H9 (cell line): ENCODE measurements around the gene STRIT1. TPM values are rescaled to one million over a fixed set of nuclear protein-coding genes. Genes with fewer than 3 reads are reported as not detected.

Source experiments
- DNase-seq: peaks from one replicate; pipeline ENCODE4 v3.0.0-alpha.2; 2017
- H2AFZ ChIP-seq: one replicate; pipeline ENCODE4 v1.6.1; 2013; ENCODE audit warnings: mild to moderate bottlenecking, low read length, control low read depth, moderate library complexity
- H2AK5ac ChIP-seq: 2 replicates; pipeline ENCODE4 v1.6.1; 2013; ENCODE audit warnings: low read length, control low read depth, mixed read lengths; ENCODE audit not compliant: insufficient read length
- H2BK120ac ChIP-seq: one replicate; pipeline ENCODE4 v1.6.1; 2013; ENCODE audit warnings: low read depth, mild to moderate bottlenecking, low read length, control low read depth, inconsistent platforms; ENCODE audit not compliant: poor library complexity, severe bottlenecking
- H2BK12ac ChIP-seq: 2 replicates; pipeline ENCODE4 v1.6.1; 2013; ENCODE audit warnings: low read length, control low read depth, mixed read lengths, low read depth; ENCODE audit not compliant: insufficient read length
- H2BK15ac ChIP-seq: 2 replicates; pipeline ENCODE4 v1.6.1; 2013; ENCODE audit warnings: low read depth, low read length, control low read depth
- H2BK20ac ChIP-seq: one replicate; pipeline ENCODE4 v1.6.1; 2013; ENCODE audit warnings: low read depth, mild to moderate bottlenecking, low read length, control low read depth, inconsistent platforms; ENCODE audit not compliant: poor library complexity, severe bottlenecking
- H2BK5ac ChIP-seq: 2 replicates; pipeline ENCODE4 v1.6.1; 2013; ENCODE audit warnings: low read length, control low read depth, mixed read lengths; ENCODE audit not compliant: insufficient read length
- H3K14ac ChIP-seq: 2 replicates; pipeline ENCODE4 v1.6.1; 2013; ENCODE audit warnings: low read length, control low read depth; ENCODE audit not compliant: insufficient read depth
- H3K18ac ChIP-seq: 2 replicates; pipeline ENCODE4 v1.6.1; 2013; ENCODE audit warnings: low read depth, mild to moderate bottlenecking, mixed read lengths, low read length, control low read depth; ENCODE audit not compliant: insufficient read length
- H3K23ac ChIP-seq: 2 replicates; pipeline ENCODE4 v1.6.1; 2013; ENCODE audit warnings: low read length, control low read depth, mixed read lengths, low read depth; ENCODE audit not compliant: insufficient read length
- H3K23me2 ChIP-seq: 2 replicates; pipeline ENCODE4 v1.6.1; 2013; ENCODE audit warnings: low read depth, mild to moderate bottlenecking, mixed read lengths, low read length, control low read depth; ENCODE audit not compliant: insufficient read length, poor library complexity, severe bottlenecking
- H3K27ac ChIP-seq: 2 replicates; pipeline ENCODE4 v1.5.1; 2013; ENCODE audit warnings: low read length, control low read depth, mixed read lengths, low read depth; ENCODE audit not compliant: insufficient read length
- H3K27me3 ChIP-seq: 2 replicates; pipeline ENCODE4 v1.6.1; 2013; ENCODE audit warnings: low read length, control low read depth, inconsistent platforms; ENCODE audit not compliant: insufficient read depth
- H3K4ac ChIP-seq: 2 replicates; pipeline ENCODE4 v1.6.1; 2013; ENCODE audit warnings: low read depth, mild to moderate bottlenecking, control low read depth, inconsistent platforms, low read length, moderate library complexity
- H3K4me1 ChIP-seq: 2 replicates; pipeline ENCODE4 v1.6.1; 2013; ENCODE audit warnings: low read length, control low read depth, inconsistent platforms; ENCODE audit not compliant: insufficient read depth
- H3K4me2 ChIP-seq: 2 replicates; pipeline ENCODE4 v1.6.1; 2013; ENCODE audit warnings: low read length, control low read depth, mixed read lengths; ENCODE audit not compliant: insufficient read length, insufficient read depth
- H3K56ac ChIP-seq: 2 replicates; pipeline ENCODE4 v1.6.1; 2013; ENCODE audit warnings: low read depth, mild to moderate bottlenecking, mixed read lengths, low read length, control low read depth; ENCODE audit not compliant: insufficient read length
- H3K79me1 ChIP-seq: 2 replicates; pipeline ENCODE4 v1.6.1; 2013; ENCODE audit warnings: low read depth, mild to moderate bottlenecking, moderate library complexity, low read length, control low read depth, inconsistent platforms; ENCODE audit not compliant: insufficient read depth, poor library complexity, severe bottlenecking
- H3K79me2 ChIP-seq: 2 replicates; pipeline ENCODE4 v1.6.1; 2013; ENCODE audit warnings: low read length, control low read depth, inconsistent platforms; ENCODE audit not compliant: insufficient read depth
- H3K9ac ChIP-seq: 2 replicates; pipeline ENCODE4 v1.6.1; 2013; ENCODE audit warnings: low read length, control low read depth, mixed read lengths; ENCODE audit not compliant: insufficient read length; ENCODE audit errors: extremely low read depth
- H3K9me3 ChIP-seq: one replicate; pipeline ENCODE4 v1.6.1; 2013; ENCODE audit warnings: low read depth, low read length, inconsistent platforms; ENCODE audit not compliant: control insufficient read depth
- H3T11ph ChIP-seq: one replicate; pipeline ENCODE4 v1.6.1; 2013; ENCODE audit warnings: mild to moderate bottlenecking, low read length, control low read depth, inconsistent platforms
- H4K20me1 ChIP-seq: one replicate; pipeline ENCODE4 v1.6.1; 2013; ENCODE audit not compliant: control insufficient read depth, insufficient read length, insufficient read depth
- H4K5ac ChIP-seq: 2 replicates; pipeline ENCODE4 v1.6.1; 2013; ENCODE audit warnings: low read depth, mild to moderate bottlenecking, mixed read lengths, low read length, control low read depth; ENCODE audit not compliant: insufficient read length
- H4K8ac ChIP-seq: replicated peaks from 2 replicates; pipeline ENCODE4 v1.6.1; 2013; ENCODE audit warnings: low read length, control low read depth, mixed read lengths, low read depth; ENCODE audit not compliant: insufficient read length
- H4K91ac ChIP-seq: 2 replicates; pipeline ENCODE4 v1.6.1; 2013; ENCODE audit warnings: low read depth, mild to moderate bottlenecking, moderate library complexity, mixed read lengths, low read length, control low read depth; ENCODE audit not compliant: insufficient read length
- H3K27ac Mint-ChIP-seq, 3 experiments: 2 replicates in 2 of 3; 3 replicates in 1 of 3; pipeline ENCODE4 v1.8.0; 2020 to 2021; ENCODE audit warnings: mixed read lengths in 3 of 3, mild to moderate bottlenecking in 1 of 3, moderate library complexity in 1 of 3
- H3K27me3 Mint-ChIP-seq: 2 replicates; pipeline ENCODE4 v1.8.0; 2021; ENCODE audit warnings: low read depth, mild to moderate bottlenecking, moderate library complexity, mixed read lengths
- H3K36me3 Mint-ChIP-seq, 3 experiments: 2 replicates in 2 of 3; 3 replicates in 1 of 3; pipeline ENCODE4 v1.8.0; 2020 to 2021; ENCODE audit warnings: low read depth in 3 of 3, mixed read lengths in 3 of 3; ENCODE audit not compliant: insufficient read depth in 1 of 3
- H3K4me1 Mint-ChIP-seq, 2 experiments: 2 replicates each; pipeline ENCODE4 v1.8.0; 2020; ENCODE audit warnings: mixed read lengths in 2 of 2
- H3K4me3 Mint-ChIP-seq, 2 experiments: 2 replicates in 1 of 2; 3 replicates in 1 of 2; pipeline ENCODE4 v1.8.0; 2020 to 2021; ENCODE audit warnings: mild to moderate bottlenecking in 2 of 2, mixed read lengths in 2 of 2, moderate library complexity in 1 of 2
- H3K9me3 Mint-ChIP-seq, 2 experiments: 2 replicates in 1 of 2; 3 replicates in 1 of 2; pipeline ENCODE4 v1.8.0; 2020; ENCODE audit warnings: mild to moderate bottlenecking in 2 of 2, mixed read lengths in 2 of 2, moderate library complexity in 1 of 2
- WGBS: extraction: QIAGEN DNeasy Blood & Tissue Kit; methylation state at CpG from one replicate; pipeline ENCODE4 v1.1.7; 2013; ENCODE audit warnings: missing lambda C conversion rate, low lambda C conversion rate, mixed read lengths; ENCODE audit not compliant: insufficient read length; ENCODE audit errors: extremely low coverage; 5-methylcytosine and 5-hydroxymethylcytosine counted together
- total RNA-seq: library from RNA; stranded (reverse); gene quantifications from 2 replicates; pipeline ENCODE4 v1.2.1, GENCODE V29; 2021
- TF ChIP-seq, protein P1 (sequence below): fragments of 200-600 bp; sonication (generic); conservative IDR thresholded peaks from 3 replicates; pipeline ENCODE4 v1.8.0; 2021; ENCODE audit warnings: antibody characterized with exemption, mild to moderate bottlenecking

STRIT1 gene
- total RNA-seq, 1 experiment from 2014 or later, result not detected

- WGBS, result no CpG with 5 or more reads among the region's 2 CpGs
- H3K27me3 Mint-ChIP-seq, result no peaks in the 10 kb centered on the region
- H3K9ac ChIP-seq, result no peak overlapping the region
Observed at GRCh38 chr3:155252021-155252420, 41.5 kb downstream of the STRIT1 start.

More at GRCh38 chr3:155252021-155252420, 41.5 kb downstream of the STRIT1 start:
- H3K36me3 Mint-ChIP-seq, result no peaks in the 10 kb centered on the region
- Histone ChIP-seq H2BK5ac (no peak overlapping the region), H2AFZ (no peak overlapping the region), H3K14ac (no peak overlapping the region), H3K23ac (no peak overlapping the region), H3K9me3 (no peaks in the 10 kb centered on the region), H3K79me2 (no peaks in the 10 kb centered on the region), H3K4ac (no peak overlapping the region), H3K4me1 (no peaks in the 10 kb centered on the region), H3T11ph (no peak overlapping the region), H4K8ac (no peak overlapping the region), H3K18ac (no peak overlapping the region), H2BK120ac (no peak overlapping the region), H3K27ac (no peak overlapping the region), H4K5ac (no peak overlapping the region), H2BK20ac (no peak overlapping the region), H3K56ac (no peak overlapping the region), H3K27me3 (no peaks in the 10 kb centered on the region), H3K23me2 (no peaks in the 10 kb centered on the region), H2BK15ac (no peak overlapping the region), H3K4me2 (no peak overlapping the region), H2AK5ac (no peak overlapping the region), H4K20me1 (no peaks in the 10 kb centered on the region), H3K79me1 (no peaks in the 10 kb centered on the region), H2BK12ac (no peak overlapping the region), H4K91ac (no peak overlapping the region)
- H3K27ac Mint-ChIP-seq, result no peak overlapping the region
- DNase-seq, result no peak
- H3K4me1 Mint-ChIP-seq, result peaks cover 0 to 1% of the 10 kb centered on the region in 2 experiments; a peak in 1 of 4 replicates
- no peak overlapping the region for H3K4me3 Mint-ChIP-seq
- TF ChIP-seq, protein P1, sequence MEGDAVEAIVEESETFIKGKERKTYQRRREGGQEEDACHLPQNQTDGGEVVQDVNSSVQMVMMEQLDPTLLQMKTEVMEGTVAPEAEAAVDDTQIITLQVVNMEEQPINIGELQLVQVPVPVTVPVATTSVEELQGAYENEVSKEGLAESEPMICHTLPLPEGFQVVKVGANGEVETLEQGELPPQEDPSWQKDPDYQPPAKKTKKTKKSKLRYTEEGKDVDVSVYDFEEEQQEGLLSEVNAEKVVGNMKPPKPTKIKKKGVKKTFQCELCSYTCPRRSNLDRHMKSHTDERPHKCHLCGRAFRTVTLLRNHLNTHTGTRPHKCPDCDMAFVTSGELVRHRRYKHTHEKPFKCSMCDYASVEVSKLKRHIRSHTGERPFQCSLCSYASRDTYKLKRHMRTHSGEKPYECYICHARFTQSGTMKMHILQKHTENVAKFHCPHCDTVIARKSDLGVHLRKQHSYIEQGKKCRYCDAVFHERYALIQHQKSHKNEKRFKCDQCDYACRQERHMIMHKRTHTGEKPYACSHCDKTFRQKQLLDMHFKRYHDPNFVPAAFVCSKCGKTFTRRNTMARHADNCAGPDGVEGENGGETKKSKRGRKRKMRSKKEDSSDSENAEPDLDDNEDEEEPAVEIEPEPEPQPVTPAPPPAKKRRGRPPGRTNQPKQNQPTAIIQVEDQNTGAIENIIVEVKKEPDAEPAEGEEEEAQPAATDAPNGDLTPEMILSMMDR, result no peak
- no peaks in the 10 kb centered on the region for H3K9me3 Mint-ChIP-seq
